ENCODE measurements around the gene SLC6A6. TPM values are rescaled to one million over a fixed set of nuclear protein-coding genes. Genes with fewer than 3 reads are reported as not detected.

Gene SLC6A6
- polyA plus RNA-seq, 3 donors: 1.5 to 11.7 (median 3.8) TPM

- WGBS, 3 donors: 77 to 92% (median 85%) methylated on average over 14 of the region's 14 CpGs
Observed at GRCh38 chr3:14370720-14371572, 31.5 kb upstream of the SLC6A6 start.

DNA sequence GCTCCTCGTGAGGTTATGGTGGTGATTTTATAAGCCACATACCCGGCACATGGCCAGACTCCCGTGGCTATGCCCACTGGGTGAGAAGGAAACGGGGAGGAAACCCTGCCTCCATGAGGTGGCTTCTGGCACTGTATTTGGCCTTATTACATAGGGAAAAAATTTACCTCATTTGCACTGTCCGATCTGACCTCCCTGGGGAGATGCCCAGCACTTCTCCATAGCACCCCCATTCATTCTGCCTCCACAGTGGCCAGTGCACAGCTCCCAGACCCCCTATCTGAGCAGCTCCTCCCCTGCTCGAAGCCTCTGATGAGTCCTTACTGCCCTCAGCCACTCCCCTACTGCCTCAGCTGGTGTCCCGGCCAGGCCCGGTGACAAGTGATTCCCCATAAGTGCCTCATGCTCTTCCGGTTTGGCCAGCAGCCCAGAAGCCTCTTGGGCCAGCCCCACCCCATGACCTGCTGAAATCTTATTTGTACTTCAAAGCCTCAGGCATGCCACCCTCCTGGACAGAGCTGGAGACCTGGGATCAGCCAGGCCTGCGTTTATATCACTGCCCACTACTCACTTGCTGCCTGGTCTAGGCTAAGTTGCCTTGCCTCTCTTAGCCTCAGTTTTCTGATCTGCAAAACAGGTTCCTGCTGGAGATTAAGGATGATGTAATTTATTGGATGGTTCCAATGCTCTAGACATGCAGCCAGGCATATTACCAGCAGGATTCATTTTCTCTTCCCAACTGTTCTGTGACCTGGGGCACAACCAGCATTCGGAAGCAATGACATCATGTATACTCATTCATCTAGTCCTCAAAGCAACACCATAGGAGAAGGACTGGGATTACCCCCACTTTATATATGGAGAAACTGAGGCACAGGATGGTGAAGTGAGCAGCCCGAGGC lies 30.6 kb upstream of the SLC6A6 start:
- H3K27ac ChIP-seq (ENCODE audit: low read depth, low read length): no peak overlapping the region
- 26 to 47% (median 29%) methylated on average over 12 of the region's 12 CpGs for WGBS, 3 donors

More at GRCh38 chr3:14370720-14371572, 31.5 kb upstream of the SLC6A6 start:
- no peak overlapping the region for H3K27ac ChIP-seq (ENCODE audit: low read depth, low read length)

DNA sequence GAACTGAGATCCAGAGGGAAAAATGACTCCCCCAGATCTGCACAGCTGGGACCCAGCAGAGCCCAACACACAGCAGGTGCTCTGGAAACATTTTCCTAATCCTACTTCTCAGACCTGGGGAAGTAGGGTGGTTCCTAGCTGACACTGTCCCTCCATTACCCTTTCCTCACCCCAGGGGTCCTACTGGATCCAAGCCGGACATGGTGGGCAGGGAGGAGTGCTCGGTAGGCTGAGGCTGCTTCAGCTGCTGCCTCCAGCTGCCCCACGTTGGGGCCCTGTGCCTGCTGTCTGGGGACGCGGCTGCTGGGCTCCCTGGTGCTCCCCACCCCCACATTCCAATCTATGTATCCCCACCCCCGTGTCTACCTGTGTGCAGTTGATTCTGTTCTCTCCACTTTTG lies 29.8 kb upstream of the SLC6A6 start:
- no peak overlapping the region for H3K27ac ChIP-seq (ENCODE audit: low read depth, low read length)
- WGBS, 3 donors: 48 to 72% (median 70%) methylated on average over 6 of the region's 6 CpGs

DNA sequence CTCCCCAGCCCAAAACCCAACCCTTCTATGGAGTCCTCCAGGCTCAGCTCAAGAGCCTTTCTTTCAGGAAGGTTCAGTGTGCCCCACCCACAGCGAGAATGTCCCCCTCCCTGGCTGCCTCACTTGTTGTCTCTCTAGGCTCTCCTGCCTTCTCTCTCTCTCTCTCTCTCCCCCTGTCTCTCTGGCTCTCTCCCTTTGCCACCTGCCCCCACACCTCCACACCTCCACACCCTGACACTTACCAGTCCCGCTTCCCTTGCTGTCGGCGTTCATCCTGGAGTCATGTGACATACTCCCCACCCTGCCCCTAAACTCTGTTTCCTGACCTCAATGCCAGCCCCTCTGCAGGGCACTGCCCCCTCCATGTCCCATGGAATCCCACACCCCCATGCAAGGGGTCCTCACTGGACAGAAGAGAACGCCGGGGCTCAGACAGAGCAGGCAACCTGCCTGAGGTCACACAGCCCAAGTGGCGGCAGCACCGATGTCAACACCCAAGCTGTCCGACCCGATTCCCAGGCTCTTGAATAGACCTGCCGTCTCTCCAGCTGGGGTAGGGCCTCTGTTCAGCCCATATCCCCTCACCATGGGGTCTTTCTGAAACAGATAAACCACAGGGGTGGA lies 28.5 kb upstream of the SLC6A6 start:
- WGBS, 3 donors: 83 to 85% (median 85%) methylated on average over 11 of the region's 11 CpGs
- H3K27ac ChIP-seq (ENCODE audit: low read depth, low read length): no peak overlapping the region

GRCh38 chr3:14374444-14374883 lies 27.9 kb upstream of the SLC6A6 start:
- WGBS, 3 donors: 78 to 83% (median 80%) methylated on average over 8 of the region's 8 CpGs
- H3K27ac ChIP-seq (ENCODE audit: low read depth, low read length): no peak overlapping the region

DNA sequence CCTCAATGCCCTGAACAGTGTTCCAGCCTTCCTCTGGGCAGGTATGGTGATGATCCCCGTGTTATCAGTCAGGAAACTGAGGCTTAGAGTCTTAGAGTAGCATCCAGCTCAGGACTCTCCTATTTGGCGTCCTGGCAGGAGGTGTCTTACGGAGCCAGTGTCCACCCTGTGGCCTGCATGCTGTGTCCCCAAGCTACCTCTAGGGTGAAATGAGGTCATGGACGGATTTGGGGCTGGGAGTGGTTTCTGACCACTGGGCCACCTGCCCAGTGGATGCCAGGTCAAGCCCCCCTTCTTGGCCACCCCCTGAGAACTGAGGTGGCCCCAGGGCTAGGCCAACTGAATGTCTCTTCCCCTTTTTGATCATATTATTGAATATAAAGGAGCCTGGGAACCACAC lies 27.2 kb upstream of the SLC6A6 start:
- no peak overlapping the region for H3K27ac ChIP-seq (ENCODE audit: low read depth, low read length)
- 59 to 60% (median 60%) methylated on average over 4 of the region's 4 CpGs for WGBS, 3 donors

DNA sequence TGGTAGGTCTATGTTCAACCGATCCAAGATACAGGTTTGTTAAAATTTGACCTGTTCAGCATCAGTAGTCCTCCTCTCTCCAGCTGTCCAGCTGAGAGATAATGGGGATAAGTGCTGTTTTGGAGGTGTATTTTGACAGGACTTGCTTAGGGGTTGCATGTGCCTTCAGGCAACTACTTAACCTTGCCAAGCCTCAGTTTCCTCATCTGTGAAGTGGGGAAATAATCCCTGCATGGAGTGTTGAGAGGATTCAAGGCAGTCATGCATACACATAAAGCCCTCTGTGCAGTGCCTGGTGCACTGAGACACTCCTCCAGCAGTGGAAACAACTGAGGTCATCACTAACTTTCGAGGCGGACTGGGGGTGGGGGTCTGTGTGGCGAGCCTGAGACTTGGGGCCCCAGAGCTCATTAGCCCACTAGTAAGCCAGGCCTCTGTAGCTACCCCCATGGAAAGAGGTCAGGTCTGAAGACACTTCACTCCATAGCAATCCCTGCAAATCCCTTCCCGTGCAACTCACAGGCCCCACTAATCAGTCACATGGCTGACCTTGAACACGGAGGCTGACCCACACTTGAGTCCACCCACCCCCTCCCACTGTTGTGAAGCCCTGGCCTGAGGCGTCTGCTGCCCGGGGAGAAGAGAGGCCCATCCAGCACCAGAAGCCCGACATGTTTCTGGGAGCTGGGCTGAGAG lies 25.9 kb upstream of the SLC6A6 start:
- 59 to 90% (median 89%) methylated on average over 9 of the region's 9 CpGs for WGBS, 3 donors
- H3K27ac ChIP-seq (ENCODE audit: low read depth, low read length): no peak overlapping the region

GRCh38 chr3:14377044-14377837 lies 25.2 kb upstream of the SLC6A6 start:
- WGBS, 3 donors: 72 to 82% (median 77%) methylated on average over 6 of the region's 6 CpGs
- no peak overlapping the region for H3K27ac ChIP-seq (ENCODE audit: low read depth, low read length)

GRCh38 chr3:14377838-14378169 lies 24.6 kb upstream of the SLC6A6 start:
- WGBS, 3 donors: 54 to 84% (median 55%) methylated on average over 3 of the region's 3 CpGs
- H3K27ac ChIP-seq (ENCODE audit: low read depth, low read length): no peak overlapping the region

GRCh38 chr3:14378415-14378814 lies 24.0 kb upstream of the SLC6A6 start:
- WGBS, 3 donors: 82 to 94% (median 89%) methylated on average over 4 of the region's 4 CpGs
- no peak overlapping the region for H3K27ac ChIP-seq (ENCODE audit: low read depth, low read length)

DNA sequence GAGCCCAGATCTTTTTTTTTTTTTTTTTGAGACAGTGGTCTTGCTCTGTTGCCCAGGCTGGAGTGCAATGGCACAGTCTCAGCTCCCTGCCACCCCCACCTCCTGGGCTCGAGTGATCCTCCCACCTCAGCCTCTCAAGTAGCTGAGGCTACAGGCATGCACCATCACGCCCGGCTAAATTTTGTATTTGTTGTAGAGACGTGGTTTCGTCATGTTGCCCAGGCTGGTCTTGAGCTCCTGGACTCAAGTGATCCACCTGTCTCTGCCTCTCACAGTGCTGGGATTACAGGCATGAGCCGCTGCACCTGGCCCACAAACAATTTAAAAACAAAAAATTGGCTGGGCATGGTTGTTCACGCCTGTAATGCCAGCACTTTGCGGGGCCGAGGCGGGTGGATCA lies 22.6 kb upstream of the SLC6A6 start:
- WGBS, 3 donors: 92 to 95% (median 93%) methylated on average over 10 of the region's 10 CpGs
- no peak overlapping the region for H3K27ac ChIP-seq (ENCODE audit: low read depth, low read length)

- WGBS, 3 donors: 72 to 78% (median 75%) methylated on average over 9 of the region's 9 CpGs
- H3K27ac ChIP-seq (ENCODE audit: low read depth, low read length): no peak overlapping the region
Observed at GRCh38 chr3:14386254-14386653, 16.2 kb upstream of the SLC6A6 start.

DNA sequence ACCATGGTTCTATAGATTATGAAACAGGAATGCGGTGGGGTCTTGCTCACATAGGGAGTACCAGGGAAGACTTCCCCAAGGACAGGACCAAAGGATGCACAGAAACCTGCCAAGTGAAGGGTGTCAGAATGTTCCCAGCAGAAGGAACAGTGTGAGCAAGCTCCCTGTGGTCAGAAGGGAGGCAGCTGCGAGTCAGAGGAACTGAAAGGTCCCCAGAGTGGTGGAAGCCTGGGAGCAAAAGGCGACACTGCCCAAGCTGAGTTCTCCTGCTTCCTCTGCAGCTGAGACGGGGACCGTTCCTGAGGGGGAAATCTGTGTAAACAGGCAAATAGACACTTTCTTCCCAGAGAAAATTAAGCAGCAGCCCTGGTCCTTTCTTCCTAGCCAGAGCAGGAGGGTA lies 14.2 kb upstream of the SLC6A6 start:
- WGBS, 3 donors: 43 to 69% (median 48%) methylated on average over 5 of the region's 5 CpGs
- H3K27ac ChIP-seq (ENCODE audit: low read depth, low read length): no peak overlapping the region

DNA sequence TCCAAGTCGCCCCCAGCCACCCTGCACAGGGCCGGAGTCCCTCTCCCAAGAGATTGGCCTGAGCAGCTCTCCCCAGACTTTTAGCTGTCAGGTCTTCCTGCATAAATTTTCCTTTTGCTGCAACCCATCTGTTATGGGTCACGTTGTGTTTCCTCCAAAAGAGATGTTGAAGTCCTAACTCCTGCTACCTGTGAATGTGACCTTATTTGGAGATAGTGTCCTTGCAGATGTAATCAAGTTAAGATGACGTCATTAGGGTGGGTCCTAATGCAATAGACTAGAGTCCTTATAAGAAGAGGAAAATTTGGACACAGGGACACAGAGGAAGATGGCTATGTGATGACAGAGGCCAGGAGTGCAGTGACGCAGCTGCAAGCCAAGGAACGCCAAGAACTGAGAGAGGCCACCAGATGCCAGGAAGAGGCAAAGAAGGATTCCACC lies 13.2 kb upstream of the SLC6A6 start:
- no peak overlapping the region for H3K27ac ChIP-seq (ENCODE audit: low read depth, low read length)
- 61 to 75% (median 70%) methylated on average over 6 of the region's 6 CpGs for WGBS, 3 donors

- no peak overlapping the region for H3K27ac ChIP-seq (ENCODE audit: low read depth, low read length)
- 48 to 55% (median 54%) methylated on average over 5 of the region's 5 CpGs for WGBS, 3 donors
Observed at GRCh38 chr3:14389716-14390115, 12.7 kb upstream of the SLC6A6 start.

- whole genome bisulfite sequencing, 3 donors: 33 to 38% (median 34%) methylated on average over 4 of the region's 4 CpGs
- no peak overlapping the region for H3K27ac ChIP-seq (ENCODE audit: low read depth, low read length)
Observed at GRCh38 chr3:14391033-14391432, 11.4 kb upstream of the SLC6A6 start.

DNA sequence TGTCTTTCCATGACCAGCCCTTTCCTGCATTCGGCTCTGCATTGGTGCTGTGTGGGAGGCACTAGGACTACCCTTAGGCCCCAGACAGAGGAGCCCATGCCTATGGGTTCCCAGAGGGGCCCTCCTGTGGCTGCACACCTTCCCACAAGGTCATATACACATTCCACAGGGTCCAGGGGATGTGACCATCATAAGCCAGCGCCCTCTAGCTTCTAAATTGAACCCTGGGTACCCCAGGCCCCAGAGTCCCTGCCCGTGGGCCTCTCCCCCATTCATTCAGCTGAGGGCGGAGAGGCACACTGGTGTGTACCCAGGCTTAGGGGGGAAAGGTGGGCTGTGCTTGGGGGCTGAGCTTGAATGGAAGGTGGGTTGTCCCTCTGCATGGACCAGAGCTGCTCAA lies 10.2 kb upstream of the SLC6A6 start:
- WGBS, 3 donors: 80 to 93% (median 91%) methylated on average over 4 of the region's 4 CpGs
- H3K27ac ChIP-seq (ENCODE audit: low read depth, low read length): no peak overlapping the region
